Umbilical cord (tissue), 2 donors: ENCODE data around the gene LGR6. TPM values are rescaled to one million over a fixed set of nuclear protein-coding genes. Genes with fewer than 3 reads are reported as not detected.
"Not testable (repeated sequence)": the region's sequence is repeated elsewhere in the genome, so short reads cannot be mapped to it uniquely, and the experiment has no call there.

Experiments used
- DNase-seq: peaks from one replicate; pipeline ENCODE4 v3.0.0-alpha.2; 2015; ENCODE audit warnings: low spot score
- total RNA-seq: library from RNA; depleted of rRNA; stranded (reverse); fragments of >200 nt; gene quantifications from one replicate; pipeline ENCODE4 v1.2.3, GENCODE V29; 2014; ENCODE audit warnings: low replicate concordance; ENCODE audit not compliant: insufficient read depth

Gene LGR6, protein sequence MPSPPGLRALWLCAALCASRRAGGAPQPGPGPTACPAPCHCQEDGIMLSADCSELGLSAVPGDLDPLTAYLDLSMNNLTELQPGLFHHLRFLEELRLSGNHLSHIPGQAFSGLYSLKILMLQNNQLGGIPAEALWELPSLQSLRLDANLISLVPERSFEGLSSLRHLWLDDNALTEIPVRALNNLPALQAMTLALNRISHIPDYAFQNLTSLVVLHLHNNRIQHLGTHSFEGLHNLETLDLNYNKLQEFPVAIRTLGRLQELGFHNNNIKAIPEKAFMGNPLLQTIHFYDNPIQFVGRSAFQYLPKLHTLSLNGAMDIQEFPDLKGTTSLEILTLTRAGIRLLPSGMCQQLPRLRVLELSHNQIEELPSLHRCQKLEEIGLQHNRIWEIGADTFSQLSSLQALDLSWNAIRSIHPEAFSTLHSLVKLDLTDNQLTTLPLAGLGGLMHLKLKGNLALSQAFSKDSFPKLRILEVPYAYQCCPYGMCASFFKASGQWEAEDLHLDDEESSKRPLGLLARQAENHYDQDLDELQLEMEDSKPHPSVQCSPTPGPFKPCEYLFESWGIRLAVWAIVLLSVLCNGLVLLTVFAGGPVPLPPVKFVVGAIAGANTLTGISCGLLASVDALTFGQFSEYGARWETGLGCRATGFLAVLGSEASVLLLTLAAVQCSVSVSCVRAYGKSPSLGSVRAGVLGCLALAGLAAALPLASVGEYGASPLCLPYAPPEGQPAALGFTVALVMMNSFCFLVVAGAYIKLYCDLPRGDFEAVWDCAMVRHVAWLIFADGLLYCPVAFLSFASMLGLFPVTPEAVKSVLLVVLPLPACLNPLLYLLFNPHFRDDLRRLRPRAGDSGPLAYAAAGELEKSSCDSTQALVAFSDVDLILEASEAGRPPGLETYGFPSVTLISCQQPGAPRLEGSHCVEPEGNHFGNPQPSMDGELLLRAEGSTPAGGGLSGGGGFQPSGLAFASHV
- 0.24 TPM for total RNA-seq

DNA sequence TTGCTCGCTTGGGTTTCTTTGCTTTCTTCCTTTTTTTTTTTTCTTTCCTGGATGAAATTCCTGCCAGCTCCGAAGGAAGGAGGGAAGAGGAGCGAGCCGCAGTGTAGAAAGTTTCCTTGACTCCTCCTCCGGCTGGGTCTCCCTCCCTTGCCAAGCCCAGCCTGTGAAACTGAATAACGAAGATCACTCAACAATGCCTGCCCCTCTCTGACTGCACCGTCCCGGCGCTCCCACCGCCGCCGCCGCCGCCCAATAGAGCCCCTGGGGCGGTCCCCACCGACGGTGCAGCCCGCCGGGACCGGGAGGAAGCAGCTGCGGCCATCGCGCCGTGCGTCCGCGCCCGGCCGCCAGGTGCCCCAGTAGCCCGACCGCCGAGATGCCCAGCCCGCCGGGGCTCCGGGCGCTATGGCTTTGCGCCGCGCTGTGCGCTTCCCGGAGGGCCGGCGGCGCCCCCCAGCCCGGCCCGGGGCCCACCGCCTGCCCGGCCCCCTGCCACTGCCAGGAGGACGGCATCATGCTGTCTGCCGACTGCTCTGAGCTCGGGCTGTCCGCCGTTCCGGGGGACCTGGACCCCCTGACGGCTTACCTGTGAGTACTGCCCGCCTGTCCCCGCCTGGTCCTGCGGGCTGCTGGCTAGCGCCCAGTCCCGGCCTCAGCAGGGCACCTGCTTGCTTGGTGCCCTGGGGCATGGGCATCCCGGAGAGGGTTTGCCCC lies at the start of gene LGR6:
TSS of gene LGR6 (plus strand) at position 186 of the 714 bp plus-strand sequence. CDS start at position 377, 191 bp downstream.
- peak; percentile 33 for DNase-seq

DNA sequence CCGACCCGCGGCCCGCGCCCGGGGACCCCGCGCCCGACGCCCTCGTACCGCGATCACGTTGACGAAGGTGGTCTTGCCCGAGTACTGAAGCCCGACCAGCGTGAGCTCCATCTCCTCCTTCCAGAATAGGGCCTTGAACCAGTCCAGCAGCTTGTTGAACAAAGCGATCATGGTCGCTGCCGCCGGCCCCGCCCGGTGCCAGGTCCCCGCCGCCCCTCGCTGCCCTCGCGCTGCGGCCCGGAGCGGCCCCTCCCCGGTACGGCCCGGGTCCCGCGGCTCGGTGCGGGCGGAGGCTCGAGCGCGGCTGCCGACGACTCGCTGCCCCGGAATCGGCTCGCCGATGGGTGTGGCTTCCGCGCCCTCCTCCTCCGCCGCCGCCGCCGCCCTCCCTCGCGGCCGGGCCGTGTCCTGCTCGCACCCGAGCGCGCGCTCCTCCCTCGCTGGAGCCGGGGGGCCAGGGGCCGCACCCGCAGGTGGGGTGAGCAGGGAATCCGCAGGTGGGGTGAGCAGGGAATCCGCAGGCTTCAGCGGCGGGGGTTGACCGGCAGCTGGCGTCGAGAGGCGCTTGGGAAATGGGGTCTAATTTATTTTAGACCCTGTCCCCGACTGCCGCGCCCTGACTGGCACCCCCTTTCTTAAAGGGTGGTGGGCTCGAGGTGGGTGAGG lies 49.1 kb upstream of the LGR6 start, which contains the start of gene ARL8A:
TSS of gene ARL8A (minus strand) at position 336 of the 666 bp plus-strand sequence. CDS start at position 171, 165 bp downstream.
- peak; percentile 65 for DNase-seq

DNA sequence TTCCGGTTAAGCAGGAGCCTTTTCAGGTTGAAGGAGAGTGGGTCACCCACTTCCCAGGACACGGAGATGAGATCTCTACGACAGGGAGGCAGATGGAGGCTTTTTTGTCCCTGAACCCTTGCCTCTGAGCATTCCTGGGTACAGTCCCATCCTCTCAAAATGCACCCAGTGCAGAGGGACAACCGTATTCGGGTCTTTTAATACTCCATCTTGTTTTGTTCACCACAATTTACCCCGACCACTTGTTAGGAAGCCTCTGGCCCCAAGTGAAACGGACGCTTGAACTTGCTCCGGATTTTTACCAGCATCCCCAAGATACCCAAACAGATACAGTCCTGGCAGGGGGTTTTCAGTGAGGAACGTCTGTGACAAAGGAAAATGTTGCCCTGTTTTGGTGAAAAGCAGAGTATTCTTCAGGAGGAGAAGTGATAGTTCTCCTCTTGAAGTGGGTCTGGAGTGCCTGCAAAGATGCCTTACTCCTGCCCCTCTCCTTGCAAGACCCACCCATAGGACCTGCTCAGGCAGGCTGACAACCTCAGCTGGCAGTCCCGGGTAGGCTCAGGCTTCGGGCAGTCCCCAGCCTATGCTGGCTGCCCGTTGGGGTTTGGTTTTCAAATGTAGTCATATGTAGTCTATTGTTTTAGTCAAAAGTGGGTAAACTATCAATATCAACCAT lies 48.4 kb upstream of the LGR6 start:
- no peak for DNase-seq

DNA sequence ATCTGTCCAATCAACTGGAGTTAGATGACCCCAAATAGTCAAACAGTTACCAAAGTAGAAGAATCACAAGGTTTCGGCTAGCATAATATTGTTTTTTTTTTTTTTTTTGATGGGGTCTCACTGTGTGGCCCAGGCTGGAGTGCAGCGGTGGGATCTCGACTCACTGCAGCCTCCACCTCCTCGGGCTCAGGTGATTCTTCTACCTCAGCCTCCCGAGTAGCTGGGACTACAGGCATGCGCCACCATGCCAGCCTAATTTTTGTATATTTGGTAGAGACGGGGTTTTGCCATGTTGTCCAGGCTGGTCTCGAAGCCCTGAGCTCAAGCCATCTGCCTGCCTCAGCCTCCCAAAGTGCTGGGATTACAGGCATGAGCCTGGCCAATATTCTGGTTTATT lies 47.9 kb upstream of the LGR6 start:
- not testable (repeated sequence) for DNase-seq

DNA sequence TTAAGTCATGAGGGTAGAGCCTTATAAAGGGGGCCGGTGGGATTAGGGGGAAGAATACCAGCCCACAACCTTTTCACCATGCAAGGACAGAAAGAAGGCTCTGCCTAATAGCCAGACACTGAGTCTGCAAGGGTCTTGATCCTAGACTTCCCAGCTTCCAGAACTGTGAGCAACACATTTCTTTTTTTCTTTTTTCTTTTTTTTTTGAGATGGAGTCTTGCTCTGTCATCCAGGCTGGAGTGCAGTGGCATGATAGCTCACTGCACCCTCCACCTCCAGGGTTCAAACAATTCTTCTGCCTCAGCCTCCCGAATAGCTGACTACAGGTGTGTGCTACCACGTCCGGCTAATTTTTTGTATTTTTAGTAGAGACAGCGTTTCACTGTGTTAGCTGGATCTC lies 47.3 kb upstream of the LGR6 start:
- no peak for DNase-seq

DNA sequence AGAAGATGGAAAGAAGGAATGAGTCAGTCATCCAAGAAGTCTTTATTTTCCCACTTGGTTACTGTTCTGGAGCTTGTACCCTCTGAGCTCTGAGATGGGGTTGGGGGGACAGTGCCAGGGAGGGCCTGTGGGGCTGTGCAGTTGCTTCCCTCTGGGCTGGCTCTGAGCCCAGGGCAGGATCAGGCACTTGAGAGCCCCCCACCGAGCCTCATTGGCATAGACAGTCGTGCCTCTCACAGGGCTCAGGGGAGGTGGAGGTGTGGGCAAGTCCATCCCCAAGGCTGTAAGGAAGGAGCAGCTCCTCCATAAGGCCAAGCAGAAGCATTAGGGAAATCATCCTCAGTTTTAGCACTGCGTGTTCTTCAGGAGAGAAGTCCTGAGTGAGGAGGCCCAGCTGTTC lies 46.6 kb upstream of the LGR6 start:
- no peak for DNase-seq

DNA sequence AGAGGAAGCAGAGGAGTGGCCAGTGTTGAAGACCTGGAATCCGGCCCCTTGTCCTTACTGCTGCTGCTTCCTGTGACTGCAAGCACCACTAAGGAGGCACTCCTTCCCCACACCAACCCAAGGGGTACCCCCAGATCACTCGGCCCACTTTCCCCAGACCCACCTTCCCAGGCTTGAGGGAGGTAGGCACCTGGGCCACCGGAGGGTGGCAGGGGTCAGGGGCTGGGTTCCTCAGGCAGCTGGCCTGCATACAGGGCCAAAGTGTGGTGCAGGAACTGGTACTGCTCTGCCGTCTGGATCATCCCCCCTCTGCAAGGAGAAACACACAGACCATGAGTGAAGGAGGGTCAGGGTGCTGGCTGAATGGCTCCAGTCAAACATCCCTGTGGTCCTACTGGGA lies 45.2 kb upstream of the LGR6 start:
- DNase-seq: no peak

DNA sequence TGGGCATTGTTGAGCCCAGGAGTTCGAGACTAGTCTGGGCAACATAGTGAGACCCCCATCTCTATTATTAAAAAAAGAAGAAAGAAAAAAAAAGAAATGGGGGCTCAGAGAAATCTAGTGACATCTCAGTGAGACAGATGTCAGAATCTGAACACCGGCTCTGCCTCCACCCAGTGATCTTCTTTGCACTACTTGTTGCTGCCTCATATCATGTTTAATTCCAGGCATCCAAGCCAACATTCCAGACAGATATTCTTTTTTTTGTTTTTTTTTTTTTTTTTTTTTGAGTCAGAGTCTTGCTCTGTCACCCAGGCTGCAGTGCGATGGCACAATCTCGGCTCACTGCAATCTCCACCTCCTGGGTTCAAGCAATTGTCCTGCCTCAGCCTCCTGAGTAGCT lies 44.0 kb upstream of the LGR6 start:
- no peak for DNase-seq

DNA sequence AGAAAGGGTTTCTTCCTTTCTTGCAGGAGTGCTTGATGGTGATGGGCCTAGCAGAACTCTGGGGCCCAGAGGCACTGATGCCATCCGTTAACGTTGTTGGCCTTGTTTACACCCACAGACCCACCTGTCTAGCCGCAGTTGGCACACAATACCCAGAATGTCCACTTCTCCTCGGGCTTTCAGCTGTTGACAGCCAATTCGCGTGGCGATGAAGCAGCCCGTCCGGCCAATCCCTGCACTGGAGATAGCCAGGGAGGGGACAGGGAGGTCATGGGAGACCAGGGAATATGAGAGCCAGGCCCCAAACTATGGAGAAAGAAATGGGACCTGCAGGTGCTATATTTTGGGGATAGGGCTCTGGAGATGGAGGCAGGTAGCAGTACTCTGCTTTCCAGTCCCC lies 43.4 kb upstream of the LGR6 start:
- DNase-seq: no peak

DNA sequence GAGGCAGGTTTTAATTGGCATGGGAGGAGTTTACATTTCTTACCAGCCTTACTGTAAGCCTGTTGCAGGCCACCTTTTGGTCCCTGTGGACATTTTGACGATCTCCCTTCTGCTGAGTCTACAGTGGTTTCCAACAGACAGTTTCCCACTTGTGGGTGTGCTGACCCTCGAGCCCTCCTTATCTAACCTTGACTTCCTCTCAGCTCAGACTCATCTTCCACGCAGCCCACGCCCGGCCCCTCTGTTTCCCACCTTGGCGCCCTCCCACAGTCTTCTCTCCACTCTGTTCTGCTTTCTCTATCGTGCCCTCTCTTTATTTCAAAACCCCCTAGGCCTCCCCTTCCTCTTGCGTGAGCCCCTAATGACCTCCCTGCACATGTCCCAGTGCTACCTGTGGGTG lies 43.0 kb upstream of the LGR6 start:
- DNase-seq: no peak

DNA sequence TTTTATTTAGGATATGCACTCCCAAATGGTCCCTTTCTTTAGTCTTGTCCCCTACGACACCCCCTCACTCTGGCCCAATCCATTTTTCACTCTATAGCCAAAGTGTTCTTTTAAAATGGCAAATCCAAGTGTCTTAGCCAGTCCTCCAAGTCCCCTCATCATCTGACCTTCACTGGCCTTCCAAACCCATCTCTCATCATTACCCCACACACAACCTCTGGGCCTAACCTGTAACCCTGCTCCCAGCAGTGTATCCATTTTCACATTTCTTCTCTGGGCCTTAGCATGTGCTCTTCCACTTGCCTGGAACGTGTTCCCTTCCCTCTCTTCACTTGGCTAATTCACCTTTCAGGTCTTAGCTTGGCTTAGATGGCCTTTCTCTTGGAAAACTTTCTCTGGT lies 42.6 kb upstream of the LGR6 start:
- no peak for DNase-seq

DNA sequence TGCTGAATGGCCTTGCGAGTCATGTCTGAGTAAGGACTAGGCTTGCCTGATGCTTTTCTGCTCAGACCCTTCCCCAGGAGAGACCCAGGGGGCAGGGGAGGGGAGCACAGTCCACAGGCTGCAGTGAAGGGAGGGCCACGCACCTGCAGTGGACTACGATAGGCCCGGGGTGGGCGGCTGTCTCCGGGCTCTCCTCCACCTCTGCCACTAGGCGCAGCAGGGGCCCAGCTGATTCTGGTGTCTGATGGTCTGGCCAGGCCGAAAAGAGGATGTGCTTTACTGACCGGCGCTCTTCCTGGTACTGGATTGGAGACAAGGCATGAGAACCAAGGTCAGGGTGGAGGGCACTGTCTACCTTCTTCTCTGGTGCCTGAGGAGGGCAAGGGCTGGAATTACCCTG lies 41.2 kb upstream of the LGR6 start:
- DNase-seq: no peak

DNA sequence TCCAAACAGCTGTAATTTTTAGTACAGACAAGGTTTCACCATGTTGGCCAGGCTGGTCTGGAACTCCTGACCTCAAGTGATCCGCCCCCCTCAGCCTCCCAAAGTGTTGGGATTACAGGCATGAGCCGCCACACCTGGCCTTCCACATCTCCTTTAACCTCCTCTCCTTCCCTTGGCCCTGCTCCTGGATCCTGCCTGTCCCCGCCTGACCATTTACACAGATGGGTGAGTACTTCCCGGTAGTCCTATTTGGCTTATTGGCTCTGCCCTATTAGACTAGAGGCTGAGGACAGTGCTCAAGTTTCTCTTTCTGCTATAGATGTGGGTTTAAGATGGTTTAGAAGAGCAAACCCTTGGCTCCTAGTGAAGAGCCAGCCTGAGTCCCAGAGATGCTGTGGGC lies 40.3 kb upstream of the LGR6 start:
- DNase-seq: no peak

DNA sequence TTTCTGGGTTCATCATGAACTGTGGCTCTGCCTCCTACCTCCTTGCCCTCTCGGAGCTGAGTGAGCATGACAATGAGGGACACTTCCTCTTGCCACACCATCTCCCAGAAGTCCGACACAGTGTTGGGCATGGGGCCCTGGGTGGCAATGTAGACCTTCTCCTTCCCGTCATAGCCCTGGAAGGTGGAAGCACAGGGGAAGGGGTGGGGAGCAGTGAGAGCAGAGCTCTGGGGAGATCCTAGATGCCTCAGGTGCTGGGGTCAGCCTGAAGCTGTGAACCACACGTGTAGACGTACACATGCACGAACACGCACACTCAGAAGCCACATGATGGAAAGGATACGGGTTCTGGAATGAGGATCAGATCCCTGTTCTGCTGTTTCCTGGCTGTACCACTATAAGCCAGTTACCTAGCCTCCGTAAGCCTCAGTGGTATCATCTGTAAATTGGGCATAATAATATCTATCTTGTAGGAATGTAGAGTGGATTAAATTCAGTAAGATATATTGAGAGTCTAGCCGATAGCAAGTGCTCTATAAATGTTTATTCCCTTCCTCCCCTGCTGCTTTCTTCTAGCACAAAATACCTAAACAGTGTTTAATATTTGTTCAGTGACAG lies 39.3 kb upstream of the LGR6 start:
- DNase-seq: no peak

DNA sequence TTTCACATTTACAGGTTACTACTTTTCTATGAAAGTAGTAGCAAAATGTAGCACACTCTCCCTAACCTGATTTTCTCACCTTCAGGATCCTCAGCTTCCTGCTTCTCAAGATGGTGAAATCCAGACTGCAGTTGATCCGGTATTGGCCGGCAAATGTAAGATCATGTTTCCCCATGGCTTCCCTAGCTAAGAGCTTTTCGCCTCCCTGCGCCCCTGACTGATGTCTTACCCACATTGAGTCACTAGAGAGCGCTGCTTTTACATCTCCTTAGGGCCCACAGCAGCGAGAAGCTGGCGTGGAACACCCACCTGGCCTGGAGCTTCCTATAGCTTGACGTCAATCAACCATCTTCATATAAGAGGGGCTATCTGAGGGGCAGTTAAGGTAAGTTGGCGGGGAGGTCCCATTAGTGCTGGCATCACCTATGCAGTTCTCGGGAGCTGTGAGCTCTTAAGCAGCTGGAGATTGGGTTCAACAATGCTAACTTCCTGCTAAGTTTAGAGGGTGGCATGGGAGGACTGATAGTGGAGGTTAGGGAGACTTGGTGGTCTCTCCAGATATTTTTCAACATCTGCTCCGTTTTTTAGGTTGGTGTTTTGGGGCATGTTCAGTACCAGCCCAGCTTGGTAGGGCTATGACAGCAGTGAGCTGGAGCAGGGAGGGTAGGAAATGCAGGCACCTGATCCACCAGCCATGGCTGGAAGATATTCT lies 38.7 kb upstream of the LGR6 start:
- peak; percentile 73 for DNase-seq

DNA sequence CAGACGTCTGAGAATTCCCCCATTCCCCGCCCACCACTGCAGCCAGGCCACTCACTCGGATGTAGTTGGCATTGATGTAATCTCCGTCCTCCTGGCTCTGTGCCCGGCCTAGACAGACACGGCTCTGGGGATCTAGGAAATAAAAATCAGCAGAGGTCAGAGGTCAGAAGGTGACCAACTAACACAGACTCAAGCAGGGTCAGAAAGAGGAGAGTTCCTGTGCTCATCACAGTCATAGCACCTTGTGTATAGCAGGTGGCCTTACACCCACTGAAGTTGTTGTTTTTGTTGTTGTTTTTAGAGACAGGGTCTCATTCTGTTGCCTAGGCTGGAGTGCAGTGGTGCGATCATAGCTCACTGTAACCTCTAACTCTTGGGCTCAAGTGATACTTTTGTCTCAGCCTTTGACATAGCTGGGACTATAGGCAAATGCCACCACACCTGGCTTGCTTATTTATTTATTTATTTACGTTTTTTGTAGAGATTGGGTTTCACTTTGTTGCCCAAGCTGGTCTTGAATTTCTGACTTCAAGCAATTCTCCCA lies 38.0 kb upstream of the LGR6 start:
- peak; percentile 47 for DNase-seq

DNA sequence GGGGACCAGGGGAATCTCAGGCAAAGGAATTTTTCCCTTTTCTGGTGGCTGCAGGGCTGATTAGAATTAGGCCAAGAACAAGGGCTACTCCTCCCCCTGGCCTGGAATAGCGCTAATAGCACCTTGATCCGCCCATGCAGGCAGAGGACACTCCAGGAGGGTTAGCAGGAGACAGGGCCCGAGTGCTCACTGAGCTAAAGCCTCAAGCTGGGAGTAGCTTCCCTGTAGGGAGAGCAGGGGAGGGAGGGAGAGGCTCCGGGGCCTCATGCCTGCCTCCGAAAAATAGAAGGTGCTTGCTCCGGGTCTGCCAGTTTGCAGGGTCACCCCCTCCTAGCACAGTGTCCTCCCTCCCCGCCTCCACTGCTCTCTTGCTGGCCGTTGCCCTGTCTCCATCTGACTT lies 37.0 kb upstream of the LGR6 start:
- no peak for DNase-seq

DNA sequence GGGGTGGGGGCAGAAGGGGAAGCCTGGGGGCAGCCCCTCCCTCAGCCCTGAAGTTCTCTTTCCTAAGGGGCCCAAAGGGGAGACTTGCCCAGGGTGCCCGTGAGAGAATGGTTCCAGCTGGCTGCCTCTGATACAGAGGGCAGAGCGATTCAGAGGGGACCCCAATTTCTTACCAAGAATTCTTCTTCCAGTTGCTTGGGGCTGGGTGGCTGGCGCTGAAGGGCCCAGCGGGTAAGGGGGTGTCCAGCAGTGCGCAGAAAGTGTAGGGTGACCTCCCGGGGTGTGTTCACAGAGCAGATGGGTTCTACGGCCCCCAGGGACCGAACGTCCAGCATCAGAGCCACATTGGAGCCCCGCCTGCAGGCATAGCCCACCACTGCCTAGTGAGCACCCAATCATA lies 35.7 kb upstream of the LGR6 start:
- DNase-seq: no peak

DNA sequence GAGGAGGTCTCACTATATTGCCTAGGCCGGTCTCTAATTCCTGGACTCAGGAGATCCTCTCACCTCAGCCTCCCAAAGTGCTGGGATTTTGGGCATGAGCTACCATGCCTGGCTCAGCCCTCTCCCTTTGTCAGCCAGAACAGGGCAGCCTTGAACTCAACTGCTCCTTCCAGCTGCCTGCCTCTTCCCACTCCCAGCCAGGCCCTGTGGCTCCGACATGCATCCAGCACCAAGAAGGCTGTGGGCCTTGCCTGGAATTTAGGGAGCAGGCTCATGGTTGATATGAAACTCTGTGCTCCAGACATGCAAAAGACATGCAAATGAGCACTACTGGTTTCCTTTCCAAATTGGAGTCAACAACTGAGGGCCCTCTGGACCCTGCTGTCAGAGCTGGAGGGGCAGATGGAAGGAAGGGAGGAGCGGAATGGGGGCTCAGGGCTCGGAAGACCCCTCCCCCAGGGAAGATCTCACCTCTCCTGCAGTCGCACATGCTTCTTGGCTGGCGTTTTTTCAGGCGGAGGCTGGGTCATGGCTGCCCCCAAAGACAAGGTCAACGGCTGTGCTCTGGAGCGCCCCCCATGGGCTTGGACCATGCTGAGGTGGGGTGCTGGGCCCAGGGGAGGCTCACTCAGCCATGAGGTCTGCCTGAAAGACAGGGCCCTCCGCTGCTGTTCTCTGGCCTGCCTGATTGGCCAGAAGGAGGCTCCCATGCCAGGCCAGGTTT lies 34.6 kb upstream of the LGR6 start:
- no peak for DNase-seq
